ENCODE measurements around the gene ARL3. TPM values are rescaled to one million over a fixed set of nuclear protein-coding genes. Genes with fewer than 3 reads are reported as not detected.
A peak's percentile ranks its signal among the peaks of the same experiment; 100 is the strongest.

ARL3 gene
- total RNA-seq, 2 donors from 2014 or later = 4.8 to 5.6 TPM

- H3K9ac ChIP-seq (ENCODE audit: low read depth in 2 of 2, low read length in 2 of 2) = peak overlapping the region; percentile 17 to 100
- H3K4me3 ChIP-seq = no peak overlapping the region
- H3K36me3 ChIP-seq = peaks cover 2% of the 10 kb centered on the region
- intact Hi-C loops (cut with DNase I) = no loop called here
- TF ChIP-seq CTCF (IDR thresholded peaks at IDR 0.05) = no peak
- no peaks in the 10 kb centered on the region for H3K27me3 ChIP-seq
- DNase-seq = no peak
- H3K4me1 ChIP-seq = peaks cover 35% of the 10 kb centered on the region
- H3K27ac ChIP-seq = no peak overlapping the region
- no peaks in the 10 kb centered on the region for H3K9me3 ChIP-seq
These were observed 63.3 kb downstream of the ARL3 start for GRCh38 chr10:102650655-102651454.

DNA sequence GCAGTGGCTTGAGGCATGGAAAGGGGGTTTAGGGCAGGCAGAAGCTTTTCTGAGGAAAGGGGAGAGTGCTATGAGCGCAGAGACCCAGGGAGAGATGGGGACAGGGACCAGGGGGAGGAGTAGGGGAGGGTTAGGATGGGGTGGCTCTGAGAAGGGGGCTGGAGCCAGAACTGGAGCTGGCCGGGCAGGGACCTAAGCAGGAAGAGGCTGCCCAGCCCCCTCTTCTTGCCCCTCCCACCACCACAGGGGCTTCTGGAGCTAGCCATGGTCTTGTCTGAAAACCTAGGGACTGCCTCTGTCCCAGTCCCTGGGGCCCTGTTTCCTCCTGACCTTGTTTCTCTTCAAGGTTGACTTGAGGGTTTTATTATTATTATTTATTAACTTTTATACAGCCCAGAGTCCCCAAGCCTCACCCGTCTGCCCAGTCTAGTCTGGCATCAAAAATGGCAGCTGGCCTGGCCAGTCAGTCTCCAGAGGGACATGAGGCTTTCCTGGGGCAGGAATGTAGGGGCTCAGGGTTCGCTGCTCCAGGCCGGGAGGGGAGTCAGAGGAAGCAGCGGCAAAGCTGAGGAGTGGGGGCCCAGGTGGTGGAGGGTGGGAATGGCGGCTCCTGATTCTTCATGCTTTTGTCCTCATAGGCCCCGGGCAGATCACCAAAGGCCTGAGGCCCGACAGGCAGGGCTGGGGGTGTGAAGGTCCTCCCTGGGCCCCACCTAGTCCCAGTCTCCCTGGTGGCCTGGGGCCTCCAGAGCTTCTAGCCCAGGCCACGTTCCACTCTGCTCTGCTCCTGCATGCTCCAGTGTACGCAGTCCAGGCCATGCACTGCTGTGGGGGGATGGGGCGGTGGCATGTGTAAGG, 64.2 kb downstream of the ARL3 start:
- TF ChIP-seq CTCF (IDR thresholded peaks at IDR 0.05) = no peak
- intact Hi-C loops (cut with DNase I) = no loop called here

DNA sequence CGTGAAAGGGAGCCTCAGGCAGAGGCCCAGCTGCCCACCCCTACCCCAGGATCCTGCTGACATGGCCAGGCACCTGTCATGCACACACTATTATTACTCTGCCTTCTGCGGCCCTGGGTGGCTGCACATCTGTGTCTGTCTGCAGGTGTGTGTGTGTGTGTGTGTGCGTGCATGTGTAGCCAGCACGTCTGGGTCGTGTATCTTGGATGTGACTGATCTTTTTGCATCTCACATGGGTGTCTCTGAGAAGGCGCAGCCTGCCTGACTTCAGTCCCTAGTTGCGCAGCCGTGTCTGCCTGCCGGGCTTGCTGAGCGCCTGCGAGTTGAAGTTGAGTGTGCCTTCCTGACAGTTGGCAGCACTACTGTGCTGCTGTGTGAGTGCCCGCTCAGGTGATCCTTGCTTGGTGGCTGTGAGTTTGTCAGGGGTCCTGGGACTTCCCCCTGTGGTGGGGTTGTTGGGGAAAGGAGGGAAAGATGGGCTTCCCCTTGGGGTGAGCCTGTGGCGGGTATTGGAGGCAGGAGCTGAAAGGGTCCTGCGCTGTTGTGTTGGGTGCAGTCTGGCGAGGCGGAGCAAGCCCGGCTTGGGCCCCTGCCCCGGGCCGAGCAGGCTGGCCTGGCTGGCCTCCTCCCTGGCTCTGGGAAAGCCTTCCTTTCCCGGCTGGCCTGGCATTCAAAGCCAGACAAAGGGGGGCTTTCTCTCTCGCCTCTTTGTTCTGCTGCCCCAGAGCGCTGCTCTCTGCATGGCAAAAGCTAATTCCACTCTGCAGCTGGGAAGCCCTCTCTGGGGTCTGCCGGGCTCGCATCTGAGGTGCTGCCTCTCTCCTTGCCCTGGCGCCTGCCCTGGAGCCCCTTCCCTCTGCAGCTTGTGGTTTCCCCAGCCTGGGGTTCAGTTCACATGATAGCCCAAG, 65.1 kb downstream of the ARL3 start:
- no peaks in the 10 kb centered on the region for H3K9me3 ChIP-seq
- DNase-seq = no peak
- H3K27me3 ChIP-seq = no peaks in the 10 kb centered on the region
- H3K4me3 ChIP-seq = peak overlapping the region; percentile 5
- no peaks in the 10 kb centered on the region for H3K36me3 ChIP-seq
- H3K27ac ChIP-seq = peak overlapping the region; percentile 11
- no peak for TF ChIP-seq CTCF (IDR thresholded peaks at IDR 0.05)
- H3K4me1 ChIP-seq = peaks cover 35% of the 10 kb centered on the region
- H3K9ac ChIP-seq (ENCODE audit: low read depth in 2 of 2, low read length in 2 of 2) = peak overlapping the region; percentile 12 to 100
- intact Hi-C loops (cut with DNase I) = no loop called here

More for the DNA sequence above, 64.2 kb downstream of the ARL3 start:
- Histone ChIP-seq H3K36me3 (no peaks in the 10 kb centered on the region), H3K9me3 (no peaks in the 10 kb centered on the region), H3K27ac (peak overlapping the region; percentile 11), H3K4me3 (peak overlapping the region; percentile 5), H3K27me3 (no peaks in the 10 kb centered on the region), H3K9ac (ENCODE audit: low read depth in 2 of 2, low read length in 2 of 2) (peak overlapping the region; percentile 12 to 100), H3K4me1 (peaks cover 35% of the 10 kb centered on the region)
- DNase-seq = no peak

DNA sequence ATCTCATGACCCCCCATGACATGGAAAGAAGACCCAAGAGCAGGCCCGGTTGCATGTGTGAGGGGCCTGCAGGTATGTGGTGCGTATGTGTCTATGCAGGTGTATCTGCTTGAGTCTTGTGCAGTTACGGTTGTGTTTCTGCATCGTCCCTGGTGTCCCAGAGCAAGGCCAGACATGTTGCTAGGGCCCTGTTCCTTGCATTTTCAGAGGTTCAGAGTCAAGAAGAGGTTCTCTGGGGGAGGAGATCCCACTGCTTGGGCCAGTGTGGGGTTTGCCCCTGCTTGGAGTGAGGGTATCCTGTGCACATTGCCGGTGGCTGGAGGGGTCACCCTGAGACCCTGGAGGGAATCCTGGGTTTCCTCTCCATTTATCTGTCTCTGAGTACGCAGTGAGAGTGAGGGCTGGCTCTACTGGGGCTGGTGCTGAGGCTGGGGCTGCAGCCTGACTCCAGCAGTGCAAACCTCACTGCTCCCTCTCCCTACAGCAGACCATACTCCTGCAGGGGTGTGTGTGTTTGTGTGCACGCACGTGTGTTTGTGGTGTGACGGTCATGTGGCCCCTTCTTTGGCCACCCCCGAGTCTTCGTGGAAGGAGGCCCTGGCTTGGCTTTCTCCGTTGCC, 65.8 kb downstream of the ARL3 start:
- Histone ChIP-seq H3K9ac (ENCODE audit: low read depth in 2 of 2, low read length in 2 of 2) (peak overlapping the region; percentile 31 to 100), H3K9me3 (no peaks in the 10 kb centered on the region), H3K27me3 (no peaks in the 10 kb centered on the region), H3K36me3 (no peaks in the 10 kb centered on the region), H3K4me3 (peak overlapping the region; percentile 5), H3K4me1 (peaks cover 35% of the 10 kb centered on the region), H3K27ac (peak overlapping the region; percentile 11)
- no peak for DNase-seq
- intact Hi-C loops (cut with DNase I) = no loop called here
- TF ChIP-seq CTCF (IDR thresholded peaks at IDR 0.05) = no peak

Data from colonic mucosa (tissue), 4 donors.